ELR (cell line): ENCODE results near the gene CHIC1.
"Not testable (repeated sequence)": the region's sequence is repeated elsewhere in the genome, so short reads cannot be mapped to it uniquely, and the experiment has no call there.

Experiments used
- DNase-seq: peaks from one replicate; pipeline ENCODE4 v3.0.0-alpha.2; 2015; ENCODE audit warnings: low read depth

Gene CHIC1

GRCh38 chrX:73562984-73563737, at the start of gene CHIC1:
Gene CHIC1 (plus strand): TSS chrX:73563197. CDS start chrX:73563285, 88 bp downstream.
- peak; percentile 70 for DNase-seq

GRCh38 chrX:73522823-73523222, 40.2 kb upstream of the CHIC1 start:
- DNase-seq: not testable (repeated sequence)

GRCh38 chrX:73524906-73525305, 38.1 kb upstream of the CHIC1 start:
- DNase-seq: no peak

- DNase-seq: peak; percentile 0
Measured at GRCh38 chrX:73525928-73526690, 36.9 kb upstream of the CHIC1 start.

GRCh38 chrX:73531655-73532054, 31.3 kb upstream of the CHIC1 start:
- not testable (repeated sequence) for DNase-seq

- DNase-seq: no peak
Measured at GRCh38 chrX:73556159-73556558, 6.8 kb upstream of the CHIC1 start.

GRCh38 chrX:73561801-73562200, 1.2 kb upstream of the CHIC1 start:
- DNase-seq: no peak

GRCh38 chrX:73562458-73562857, 539 bp upstream of the CHIC1 start:
- DNase-seq: no peak

- peak; percentile 32 for DNase-seq
Measured at GRCh38 chrX:73563738-73564068, 706 bp downstream of the CHIC1 start.

- peak; percentile 91 for DNase-seq
Measured at GRCh38 chrX:73577361-73577760, 14.4 kb downstream of the CHIC1 start.

- peak; percentile 13 for DNase-seq
Measured at GRCh38 chrX:73581002-73581628, 18.1 kb downstream of the CHIC1 start.

GRCh38 chrX:73597758-73598157, 34.8 kb downstream of the CHIC1 start:
- not testable (repeated sequence) for DNase-seq

- no peak for DNase-seq
Measured at GRCh38 chrX:73615022-73615421, 52.0 kb downstream of the CHIC1 start.

- DNase-seq: not testable (repeated sequence)
Measured at GRCh38 chrX:73641669-73642068, 78.7 kb downstream of the CHIC1 start.

- no peak for DNase-seq
Measured at GRCh38 chrX:73647212-73647611, 84.2 kb downstream of the CHIC1 start.

GRCh38 chrX:73647632-73648322, 84.8 kb downstream of the CHIC1 start:
- no peak for DNase-seq

- DNase-seq: not testable (repeated sequence)
Measured at GRCh38 chrX:73661322-73661721, 98.3 kb downstream of the CHIC1 start.

GRCh38 chrX:73668779-73669178, 105.8 kb downstream of the CHIC1 start:
- no peak for DNase-seq

- DNase-seq: no peak
Measured at GRCh38 chrX:73681408-73681807, 118.4 kb downstream of the CHIC1 start.

GRCh38 chrX:73683236-73683859, 120.4 kb downstream of the CHIC1 start:
- peak; percentile 4 for DNase-seq

- not testable (repeated sequence) for DNase-seq
Measured at GRCh38 chrX:73707014-73707413, 144.0 kb downstream of the CHIC1 start.

- DNase-seq: no peak
Measured at GRCh38 chrX:73728602-73729001, 165.6 kb downstream of the CHIC1 start.
